ENCODE measurements around the gene ST7.
"Not testable (repeated sequence)": the region's sequence is repeated elsewhere in the genome, so short reads cannot be mapped to it uniquely, and the experiment has no call there.

ST7 gene

GRCh38 chr7:117101026-117101425, 147.7 kb downstream of the ST7 start:
- no peak for DNase-seq

GRCh38 chr7:117110480-117111315, 157.4 kb downstream of the ST7 start:
- DNase-seq: peak; percentile 61

- DNase-seq: no peak
Observed at GRCh38 chr7:117111535-117111934, 158.2 kb downstream of the ST7 start.

DNA sequence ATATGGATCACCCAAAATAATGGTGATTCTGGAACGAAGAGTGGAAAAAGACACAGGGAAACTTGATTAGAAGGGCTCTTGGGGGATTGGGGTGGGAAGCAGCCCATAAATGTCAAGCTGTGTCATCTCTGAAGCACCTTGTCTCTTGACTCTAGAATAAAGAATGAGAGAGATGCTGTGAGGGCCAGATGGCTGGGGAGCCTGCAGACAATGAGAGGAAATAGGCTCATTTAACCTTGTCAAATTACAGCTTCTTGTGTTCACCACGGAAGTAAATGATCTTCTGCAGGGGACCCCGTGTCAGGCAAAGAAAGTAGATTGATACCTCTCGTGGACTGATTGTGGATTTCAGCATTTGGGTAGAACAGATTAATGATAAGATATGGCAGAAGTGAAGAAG, 159.3 kb downstream of the ST7 start:
- DNase-seq: no peak

DNA sequence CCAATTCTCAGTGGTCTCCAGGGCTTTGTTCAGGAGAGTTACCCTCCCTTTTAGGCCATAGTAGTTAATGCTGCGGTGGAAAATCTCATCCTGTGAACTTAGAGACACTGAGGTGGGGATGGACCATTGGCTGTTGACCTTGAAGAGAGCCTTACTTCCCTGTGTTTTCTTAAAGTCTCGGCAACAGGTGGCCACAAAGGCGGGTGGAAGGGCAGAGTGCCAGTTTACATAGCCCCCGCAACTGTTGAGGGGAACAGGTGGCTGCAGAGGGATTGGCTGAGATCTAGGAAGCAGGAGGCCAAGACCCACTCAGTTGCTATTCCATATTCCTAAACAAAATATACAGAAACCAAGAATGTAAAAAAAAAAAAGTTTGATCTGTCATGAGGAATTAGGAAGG, 160.6 kb downstream of the ST7 start:
- no peak for DNase-seq

DNA sequence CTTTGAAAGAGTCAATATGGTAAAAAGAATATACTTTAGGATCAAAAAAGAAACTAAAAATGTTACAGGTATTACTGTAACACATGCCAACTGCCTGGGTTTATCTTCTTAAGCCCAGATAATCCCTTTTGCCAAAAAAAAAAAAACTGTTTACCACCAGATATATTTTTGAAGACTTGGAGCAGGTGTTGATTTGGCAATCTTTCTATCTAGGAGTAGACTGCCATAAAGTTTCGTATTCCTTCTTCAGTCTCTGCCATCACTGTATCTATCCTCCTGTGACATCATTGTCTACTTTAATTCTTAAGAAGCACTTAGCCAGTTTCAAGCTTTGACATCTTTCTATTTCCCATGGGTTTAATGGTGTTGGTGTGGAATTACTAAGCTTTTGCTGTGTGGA, 161.0 kb downstream of the ST7 start:
- DNase-seq: no peak

- DNase-seq: no peak
Observed at GRCh38 chr7:117116211-117116610, 162.9 kb downstream of the ST7 start.

- no peak for DNase-seq
Observed at GRCh38 chr7:117117172-117117571, 163.9 kb downstream of the ST7 start.

DNA sequence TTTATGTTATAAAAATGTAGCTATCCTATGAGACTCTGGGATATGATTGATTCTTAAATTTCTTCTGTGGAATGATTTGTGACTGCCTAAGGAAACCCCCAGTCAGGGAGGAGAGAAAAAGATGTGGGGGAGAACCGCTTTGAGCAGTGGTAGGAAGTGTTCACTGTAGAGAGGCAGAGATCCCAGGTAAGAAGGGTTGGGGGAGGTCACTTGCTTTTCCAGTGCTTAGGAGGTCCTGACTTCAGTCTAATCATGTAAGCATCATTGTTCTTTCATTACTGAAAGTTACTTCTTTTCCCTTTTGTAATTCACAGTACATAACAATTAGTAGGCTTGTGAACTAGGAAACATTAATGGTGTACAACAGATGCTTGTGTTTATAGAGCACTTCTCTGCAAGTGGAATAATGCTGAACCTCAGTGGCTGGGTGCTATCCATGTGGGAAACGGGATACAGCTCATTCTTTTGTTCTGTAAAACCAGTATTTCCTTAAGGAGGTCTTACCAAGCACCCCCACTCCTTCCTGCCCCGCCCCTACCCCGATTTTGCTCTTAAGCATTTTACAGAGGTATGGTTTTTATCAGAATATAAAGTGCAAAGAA, 165.4 kb downstream of the ST7 start:
- no peak for DNase-seq

DNA sequence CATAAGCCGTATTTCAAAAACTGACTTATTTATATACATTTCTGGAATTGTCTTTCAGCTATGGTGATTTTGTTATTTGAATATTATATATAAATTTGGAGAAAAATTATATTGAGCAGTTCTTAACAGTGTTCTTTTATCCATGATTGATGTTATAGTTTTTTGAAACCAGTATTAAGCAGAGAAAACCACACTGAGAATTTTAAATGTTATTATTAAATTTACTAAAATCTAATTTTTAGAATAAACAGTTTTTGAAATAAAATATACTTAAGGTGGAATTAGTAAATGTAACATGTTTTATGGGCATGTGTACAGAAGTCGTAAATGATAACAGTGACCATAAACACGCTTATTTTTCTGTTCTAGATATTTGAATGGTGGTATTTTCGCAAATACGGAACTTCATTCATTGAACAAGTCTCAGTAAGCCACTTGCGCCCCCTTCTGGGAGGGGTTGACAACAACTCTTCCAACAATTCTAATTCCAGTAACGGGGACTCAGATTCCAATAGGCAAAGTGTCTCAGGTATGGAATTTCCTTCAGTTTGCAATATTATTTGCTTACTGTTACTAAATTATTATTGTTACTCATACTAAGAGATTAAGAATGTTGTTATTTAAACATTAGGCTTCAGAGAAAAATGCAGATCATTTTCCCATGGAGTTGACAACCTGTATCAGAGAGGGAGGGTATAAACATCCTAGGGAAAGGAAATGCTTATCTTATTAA, 166.1 kb downstream of the ST7 start:
- peak; percentile 81 for DNase-seq

DNA sequence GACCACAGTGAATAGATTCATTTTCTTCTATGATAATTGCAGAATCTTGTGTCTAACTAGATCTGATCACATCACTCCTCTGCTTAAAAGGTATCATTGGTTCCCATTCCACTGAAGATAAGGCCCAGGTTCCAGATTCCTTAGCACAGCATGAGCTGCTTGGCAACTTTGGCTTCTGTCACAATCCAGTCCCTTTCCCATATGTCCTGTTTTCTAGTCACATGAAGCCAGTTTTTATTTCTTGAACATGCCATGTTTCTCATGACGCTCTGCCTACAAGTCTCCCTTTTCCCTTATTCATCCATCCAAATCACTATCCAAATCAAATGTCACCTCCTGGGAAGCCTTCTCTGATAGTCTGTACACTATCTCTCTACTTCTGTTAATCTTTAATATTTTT, 167.0 kb downstream of the ST7 start:
- DNase-seq: not testable (repeated sequence)

DNA sequence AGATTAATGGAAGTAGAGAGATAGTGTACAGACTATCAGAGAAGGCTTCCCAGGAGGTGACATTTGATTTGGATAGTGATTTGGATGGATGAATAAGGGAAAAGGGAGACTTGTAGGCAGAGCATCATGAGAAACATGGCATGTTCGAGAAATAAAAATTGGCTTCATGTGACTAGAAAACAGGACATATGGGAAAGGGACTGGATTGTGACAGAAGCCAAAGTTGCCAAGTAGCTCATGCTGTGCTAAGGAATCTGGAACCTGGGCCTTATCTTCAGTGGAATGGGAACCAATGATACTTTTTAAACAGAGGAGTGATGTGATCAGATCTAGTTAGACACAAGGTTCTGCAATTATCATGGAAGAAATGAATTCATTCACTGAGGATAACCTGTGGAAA, 168.7 kb downstream of the ST7 start:
- DNase-seq: not testable (repeated sequence)

- no peak for DNase-seq
Observed at GRCh38 chr7:117122536-117122935, 169.2 kb downstream of the ST7 start.

GRCh38 chr7:117123311-117123926, 170.1 kb downstream of the ST7 start:
- no peak for DNase-seq

GRCh38 chr7:117124591-117125220, 171.4 kb downstream of the ST7 start:
- DNase-seq: peak; percentile 96

- no peak for DNase-seq
Observed at GRCh38 chr7:117126676-117127075, 173.4 kb downstream of the ST7 start.

DNA sequence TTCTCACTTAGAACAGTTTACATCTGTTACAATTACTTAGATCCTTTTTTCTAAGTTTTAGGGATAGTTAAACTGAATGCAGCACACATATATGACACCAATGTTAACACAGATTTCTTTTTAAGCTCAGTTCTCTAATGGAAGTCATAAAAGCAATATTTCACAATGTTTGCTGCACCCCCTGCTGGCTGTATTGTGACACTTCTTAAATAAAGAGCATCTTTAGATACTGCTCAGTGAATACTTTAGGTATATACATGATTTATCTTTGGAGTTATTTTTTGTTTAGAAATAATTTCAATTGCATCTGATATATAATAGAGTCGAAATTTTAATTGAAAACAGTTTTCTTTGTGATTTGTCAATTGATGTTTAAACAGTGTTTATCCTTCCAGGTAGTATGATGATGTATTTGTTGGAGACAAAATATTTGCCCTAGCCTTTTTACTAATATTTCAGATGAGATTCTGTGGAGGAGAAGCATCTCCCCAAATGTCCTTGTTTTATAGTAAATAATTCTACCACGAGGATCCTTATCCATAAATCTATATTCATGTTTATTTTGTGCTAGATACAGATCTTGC, 174.4 kb downstream of the ST7 start:
- DNase-seq: peak; percentile 78

- no peak for DNase-seq
Observed at GRCh38 chr7:117129521-117129955, 176.2 kb downstream of the ST7 start.

DNA sequence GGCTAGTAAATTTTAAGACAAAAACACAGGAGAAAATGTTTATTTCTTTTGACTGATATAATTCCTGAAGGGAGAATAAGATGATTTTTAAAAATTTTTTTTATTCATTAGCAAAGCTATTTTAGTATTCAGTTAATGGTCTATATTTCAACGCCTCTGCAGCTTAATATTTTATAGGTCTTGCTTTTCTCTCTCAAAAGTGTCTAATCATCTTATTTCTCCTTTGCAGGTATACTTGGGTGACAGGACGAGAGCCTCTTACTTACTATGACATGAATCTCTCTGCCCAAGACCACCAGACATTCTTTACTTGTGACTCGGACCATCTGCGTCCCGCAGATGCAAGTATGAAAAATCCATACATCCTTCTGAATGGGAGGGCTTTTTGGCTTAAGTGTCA, 177.0 kb downstream of the ST7 start:
- DNase-seq: no peak

DNA sequence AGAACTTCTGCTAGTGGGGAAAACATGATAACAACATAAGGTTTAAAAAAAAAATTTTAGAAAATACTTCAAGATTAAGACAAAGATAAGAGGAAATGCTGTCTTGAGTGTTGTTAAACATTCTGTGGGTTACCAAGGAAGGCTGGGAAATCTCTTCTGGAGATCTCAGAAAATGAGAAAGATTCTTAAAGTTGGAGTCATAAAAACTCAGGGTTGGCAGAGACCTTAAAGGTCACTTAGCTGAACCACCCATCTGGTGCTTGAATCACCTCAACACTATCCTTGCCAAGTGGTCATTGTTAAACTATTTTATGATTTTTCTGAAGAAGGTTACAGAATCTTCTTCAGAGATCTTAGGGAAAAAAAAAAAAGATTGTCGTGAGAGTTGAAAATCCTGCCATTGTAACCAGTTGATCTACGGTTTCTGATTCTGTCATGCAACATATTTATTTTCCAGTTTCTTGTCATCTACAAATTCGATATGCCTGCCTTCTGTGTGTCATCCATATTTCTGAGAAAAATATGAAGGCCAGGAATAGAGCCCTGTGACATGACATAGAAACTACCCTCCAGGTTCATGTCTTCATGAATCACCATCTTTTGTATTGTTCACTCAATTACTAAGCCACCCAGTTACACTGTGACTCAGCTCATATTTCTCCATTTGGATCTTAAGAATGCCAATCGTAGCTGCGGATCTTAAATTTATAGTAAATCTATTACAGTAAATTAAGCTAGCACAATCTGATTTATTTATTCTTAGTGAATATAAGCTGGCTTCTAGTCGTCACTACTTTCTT, 179.2 kb downstream of the ST7 start:
- DNase-seq: peak; percentile 40

DNA sequence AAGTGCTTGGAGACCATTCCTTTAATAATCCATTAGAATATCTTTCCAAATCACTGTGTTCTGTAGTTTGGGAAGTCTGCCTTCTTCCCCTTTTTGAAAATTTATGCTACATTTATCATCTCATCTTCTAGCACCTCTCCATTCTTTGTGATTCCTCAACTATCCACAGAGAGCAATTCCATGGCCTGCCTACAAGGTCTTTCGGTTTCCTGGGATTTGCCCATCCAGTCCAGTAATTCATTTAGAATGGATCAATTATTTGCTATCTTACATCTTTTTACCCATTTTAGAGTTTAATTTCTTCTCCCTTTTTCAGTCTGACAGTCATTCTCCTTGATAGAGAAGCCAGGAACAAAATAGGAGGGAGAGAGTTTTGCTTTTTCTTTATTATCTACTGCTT, 179.8 kb downstream of the ST7 start:
- no peak for DNase-seq

DNA sequence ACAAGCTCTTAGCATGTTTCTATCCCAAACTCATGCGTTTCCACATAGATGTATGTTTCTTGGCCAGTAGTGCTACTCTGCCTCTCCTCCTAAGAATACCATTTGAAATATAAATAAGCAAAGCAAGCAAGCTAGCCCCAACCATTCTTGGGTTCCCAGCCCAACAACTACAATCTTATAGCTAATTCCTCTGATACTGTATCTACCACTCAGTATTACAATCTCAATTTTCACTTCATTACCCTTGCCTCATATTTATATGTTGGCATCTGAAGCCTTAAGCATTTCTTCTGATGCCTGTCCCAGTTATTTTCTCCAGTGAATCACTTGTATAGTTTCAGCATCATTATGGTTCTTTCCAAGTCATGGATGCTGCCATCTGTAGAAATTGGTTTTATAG, 181.1 kb downstream of the ST7 start:
- no peak for DNase-seq

Measured in inflammatory macrophage treated with lipopolysaccharide for 4 hours (primary cell).